ENCODE measurements around the gene GPR35.

The GPR35 gene

GRCh38 chr2:240623531-240624010 is 1.7 kb upstream of the GPR35 start:
- no peak for DNase-seq (ENCODE audit: low read depth in 2 of 2)

GRCh38 chr2:240624011-240624949 is 1.0 kb upstream of the GPR35 start:
- DNase-seq (ENCODE audit: low read depth in 2 of 2) = no peak

- no peak for DNase-seq (ENCODE audit: low read depth in 2 of 2)
Measured at GRCh38 chr2:240626531-240627300, 1.4 kb downstream of the GPR35 start.

GRCh38 chr2:240627736-240628506 is 2.6 kb downstream of the GPR35 start:
- DNase-seq (ENCODE audit: low read depth in 2 of 2) = no peak

- DNase-seq (ENCODE audit: low read depth in 2 of 2) = no peak
Measured at GRCh38 chr2:240628507-240628807, 3.2 kb downstream of the GPR35 start.

- no peak for DNase-seq (ENCODE audit: low read depth in 2 of 2)
Measured at GRCh38 chr2:240628808-240629618, 3.7 kb downstream of the GPR35 start.

- no peak for DNase-seq (ENCODE audit: low read depth in 2 of 2)
Measured at GRCh38 chr2:240629619-240629967, 4.3 kb downstream of the GPR35 start.

GRCh38 chr2:240629968-240630770 is 4.9 kb downstream of the GPR35 start:
- DNase-seq (ENCODE audit: low read depth in 2 of 2) = no peak

GRCh38 chr2:240630771-240631547 is 5.7 kb downstream of the GPR35 start:
- DNase-seq (ENCODE audit: low read depth in 2 of 2) = no peak

- DNase-seq (ENCODE audit: low read depth in 2 of 2) = no peak
Measured at GRCh38 chr2:240631548-240632305, 6.4 kb downstream of the GPR35 start.

GRCh38 chr2:240632306-240632721 is 7.0 kb downstream of the GPR35 start:
- no peak for DNase-seq (ENCODE audit: low read depth in 2 of 2)

GRCh38 chr2:240635121-240635997 is 10.1 kb downstream of the GPR35 start:
- no peak for DNase-seq (ENCODE audit: low read depth in 2 of 2)

- DNase-seq (ENCODE audit: low read depth in 2 of 2) = no peak
Measured at GRCh38 chr2:240635998-240636547, 10.8 kb downstream of the GPR35 start.

GRCh38 chr2:240636563-240637115 is 11.4 kb downstream of the GPR35 start:
- DNase-seq (ENCODE audit: low read depth in 2 of 2) = no peak

- no peak for DNase-seq (ENCODE audit: low read depth in 2 of 2)
Measured at GRCh38 chr2:240637116-240637900, 12.0 kb downstream of the GPR35 start.

- DNase-seq (ENCODE audit: low read depth in 2 of 2) = no peak
Measured at GRCh38 chr2:240637901-240638345, 12.6 kb downstream of the GPR35 start.

Measured in stimulated activated CD8-positive, alpha-beta memory T cell treated with anti-CD3 and anti-CD28 coated beads, Interleukin-7, amount 100 ng/mL, for 4 hours (primary cell).